Activated CD4-positive, alpha-beta memory T cell treated with anti-CD3 and anti-CD28 coated beads for 36 hours (primary cell): ENCODE measurements around the gene NSUN2. TPM values are rescaled to one million over a fixed set of nuclear protein-coding genes. Genes with fewer than 3 reads are reported as not detected.
"Not testable (repeated sequence)": the region's sequence is repeated elsewhere in the genome, so short reads cannot be mapped to it uniquely, and the experiment has no call there.

Experiments used
- CTCF ChIA-PET: fragments of 350-600 bp; sonication (Branson Sonifier 250); formaldehyde crosslinking; loops from one replicate; lab custom pipeline; 2021; ENCODE audit warnings: antibody characterized with exemption, inconsistent platforms; lab: Charles Lee
- POLR2A ChIA-PET: fragments of 350-600 bp; sonication (Branson Sonifier 250); formaldehyde crosslinking; loops from one replicate; lab custom pipeline; 2021; ENCODE audit warnings: antibody characterized with exemption; lab: Charles Lee
- DNase-seq: peaks from one replicate; pipeline ENCODE4 v3.0.0-alpha.2; 2020
- H3K27ac Mint-ChIP-seq: one replicate; pipeline ENCODE4 v1.8.0; 2021; ENCODE audit warnings: mixed read lengths
- H3K27me3 Mint-ChIP-seq: one replicate; pipeline ENCODE4 v1.8.0; 2021; ENCODE audit warnings: mixed read lengths
- H3K36me3 Mint-ChIP-seq: one replicate; pipeline ENCODE4 v1.8.0; 2021; ENCODE audit warnings: mixed read lengths
- H3K4me1 Mint-ChIP-seq: one replicate; pipeline ENCODE4 v1.8.0; 2021; ENCODE audit warnings: low read depth, mixed read lengths
- H3K4me3 Mint-ChIP-seq: one replicate; pipeline ENCODE4 v1.8.0; 2021; ENCODE audit warnings: mild to moderate bottlenecking, mixed read lengths
- H3K9me3 Mint-ChIP-seq: one replicate; pipeline ENCODE4 v1.8.0; 2021; ENCODE audit warnings: mixed read lengths
- intact Hi-C: fragments of 100-400 bp; cut with micrococcal nuclease; formaldehyde crosslinking; loops from one replicate; pipeline ENCODE4 v1.15.1; 2023
- total RNA-seq, 2 experiments: library from RNA; stranded (reverse); gene quantifications; one replicate each; pipeline ENCODE4 v1.2.3, GENCODE V29; 2021

NSUN2 gene
- total RNA-seq, 2 experiments from 2014 or later, result 78.5 to 86.7 TPM

DNA sequence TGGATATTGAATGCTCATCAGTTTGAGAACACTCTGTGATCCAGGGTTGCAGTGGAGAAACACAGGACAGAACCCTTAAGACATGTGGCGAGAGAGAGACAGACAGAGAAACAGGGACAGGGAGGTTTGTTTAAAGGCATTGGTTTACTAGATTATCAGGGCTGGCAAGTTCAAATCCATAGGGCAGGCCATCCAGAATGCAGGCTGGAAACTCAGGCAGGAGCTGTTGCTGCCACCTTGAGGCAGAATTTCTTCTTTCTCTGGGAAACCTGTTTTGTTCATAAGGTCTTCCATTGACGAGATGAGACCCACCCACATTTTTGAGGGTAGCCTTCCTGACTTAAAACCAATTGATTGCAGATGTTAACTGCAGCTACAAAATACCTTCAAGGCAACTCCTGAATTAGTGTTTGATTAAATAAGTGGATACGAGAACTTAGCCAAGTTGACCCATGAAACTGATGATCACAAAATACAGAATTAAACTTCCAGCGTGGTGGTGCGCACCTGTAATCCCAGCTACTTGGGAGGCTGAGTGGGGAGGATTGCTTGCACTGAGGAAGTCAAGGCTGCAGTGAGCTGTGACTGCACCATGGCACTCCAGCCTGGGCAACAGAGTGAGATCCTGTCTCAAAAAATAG, 55.9 kb downstream of the NSUN2 start:
- Mint-ChIP-seq H3K9me3 (no peaks in the 10 kb centered on the region), H3K36me3 (no peaks in the 10 kb centered on the region), H3K4me3 (no peak overlapping the region), H3K27ac (no peak overlapping the region), H3K27me3 (peaks cover 29% of the 10 kb centered on the region), H3K4me1 (no peaks in the 10 kb centered on the region)
- intact Hi-C loops, result loop anchor here (2.0 to 5.0 kb wide), 2 partner anchors 284 to 1085 kb away; no protein-coding TSS in a partner anchor
- peak; percentile 26 for DNase-seq
- ChIA-PET CTCF (interaction anchor here (0.7 to 1.1 kb wide), 3 partner anchors 142 to 1088 kb away, joined by 3 read pairs; no protein-coding TSS in a partner anchor), POLR2A (no interaction called here)

DNA sequence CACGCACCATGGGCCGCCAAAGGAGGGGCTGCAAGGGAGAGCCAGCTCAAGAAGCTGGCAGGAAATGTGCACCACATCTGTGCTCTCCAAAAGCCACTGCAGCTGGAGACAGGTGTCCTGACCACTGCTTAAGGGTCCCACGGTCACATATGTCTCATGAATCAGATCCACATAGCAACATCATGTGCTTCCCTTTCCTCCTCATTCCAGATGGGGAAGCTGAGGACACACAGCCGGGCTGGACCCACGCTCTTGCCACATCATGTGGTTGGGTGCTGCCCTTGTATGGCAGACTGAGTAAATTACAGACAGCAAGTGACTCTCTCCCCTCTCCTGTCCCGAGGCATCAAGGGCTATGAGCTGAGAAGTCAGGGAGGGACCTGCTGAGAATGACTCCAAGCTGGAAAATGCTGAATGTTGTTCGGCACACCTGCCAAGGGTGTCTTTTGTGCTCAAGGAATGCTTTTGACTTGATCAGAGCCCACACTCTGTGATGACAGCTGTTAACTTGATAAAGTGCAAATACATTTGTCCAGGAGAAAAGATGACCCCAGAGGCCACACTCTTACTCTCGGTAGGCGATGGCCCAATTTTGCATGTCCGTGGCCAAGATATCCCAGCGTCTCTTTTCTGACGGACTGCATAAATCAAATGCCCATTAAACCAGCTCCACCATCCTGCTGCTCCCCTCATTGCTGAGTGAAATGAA, 58.2 kb downstream of the NSUN2 start:
- H3K27me3 Mint-ChIP-seq, result peaks cover 20% of the 10 kb centered on the region
- no peaks in the 10 kb centered on the region for H3K9me3 Mint-ChIP-seq
- CTCF ChIA-PET, result no interaction called here
- H3K27ac Mint-ChIP-seq, result no peak overlapping the region
- no peak overlapping the region for H3K4me3 Mint-ChIP-seq
- DNase-seq, result no peak
- no peaks in the 10 kb centered on the region for H3K4me1 Mint-ChIP-seq
- no peaks in the 10 kb centered on the region for H3K36me3 Mint-ChIP-seq
- intact Hi-C loops, result loop anchor here (5.0 kb wide), 1 partner anchor 1082 kb away; no protein-coding TSS in a partner anchor
- POLR2A ChIA-PET, result no interaction called here

DNA sequence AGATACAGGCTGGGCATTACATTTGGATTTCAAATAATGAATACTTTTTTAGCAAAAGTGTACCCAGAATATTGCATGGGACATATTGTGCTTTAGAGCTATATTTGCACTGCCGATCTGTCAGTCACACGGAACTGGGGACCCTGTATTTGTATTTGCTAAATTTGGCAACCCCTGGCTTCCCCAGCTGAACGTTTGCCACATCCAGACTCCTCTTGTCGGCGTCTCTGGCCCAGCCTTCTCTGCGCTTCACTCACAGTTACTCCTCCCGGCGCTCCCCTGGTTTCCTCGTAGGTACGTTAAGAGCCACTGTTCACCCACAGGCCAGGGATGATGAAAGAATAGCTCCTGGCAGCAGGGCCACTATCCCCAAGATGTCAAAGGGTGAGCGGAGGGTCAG, 58.7 kb downstream of the NSUN2 start:
- ChIA-PET POLR2A (no interaction called here), CTCF (no interaction called here)
- Mint-ChIP-seq H3K9me3 (no peaks in the 10 kb centered on the region), H3K36me3 (no peaks in the 10 kb centered on the region), H3K4me3 (no peak overlapping the region), H3K27me3 (peaks cover 21% of the 10 kb centered on the region), H3K27ac (no peak overlapping the region), H3K4me1 (no peaks in the 10 kb centered on the region)
- intact Hi-C loops, result no loop called here
- DNase-seq, result no peak

GRCh38 chr5:6573651-6574101, 59.2 kb downstream of the NSUN2 start:
- ChIA-PET CTCF (no interaction called here), POLR2A (no interaction called here)
- no peak for DNase-seq
- H3K4me1 Mint-ChIP-seq, result no peaks in the 10 kb centered on the region
- no peak overlapping the region for H3K4me3 Mint-ChIP-seq
- H3K9me3 Mint-ChIP-seq, result no peaks in the 10 kb centered on the region
- peaks cover 18% of the 10 kb centered on the region for H3K27me3 Mint-ChIP-seq
- H3K27ac Mint-ChIP-seq, result no peak overlapping the region
- H3K36me3 Mint-ChIP-seq, result no peaks in the 10 kb centered on the region
- intact Hi-C loops, result no loop called here

DNA sequence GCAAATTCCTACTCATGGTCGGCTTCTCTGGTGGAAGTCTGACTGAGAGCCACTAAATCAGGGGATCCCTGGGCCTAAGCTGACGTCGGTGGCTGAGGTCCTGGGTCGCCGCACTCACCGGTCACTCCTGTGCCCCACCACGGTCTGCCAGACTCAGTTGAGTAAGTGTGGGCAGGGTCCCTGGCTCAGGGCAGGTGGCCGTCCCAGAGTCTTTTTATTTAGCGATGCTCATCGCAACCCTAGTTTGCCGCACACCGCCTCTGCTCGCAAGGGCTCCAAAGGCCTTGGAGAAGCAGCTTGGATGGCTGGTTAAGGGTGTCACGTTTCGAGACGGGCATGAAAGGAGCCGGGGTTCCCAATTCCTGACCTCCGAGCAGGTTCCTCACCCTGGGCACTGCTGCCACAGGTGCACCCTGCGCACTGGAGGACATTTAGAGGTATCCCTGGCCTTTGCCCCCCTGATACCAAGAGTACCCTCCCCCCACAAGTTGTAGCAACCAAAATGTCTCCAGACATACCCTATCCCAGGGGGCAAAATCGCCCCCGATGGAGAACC, 59.9 kb downstream of the NSUN2 start:
- no peaks in the 10 kb centered on the region for H3K36me3 Mint-ChIP-seq
- no peak for DNase-seq
- no peaks in the 10 kb centered on the region for H3K4me1 Mint-ChIP-seq
- H3K9me3 Mint-ChIP-seq, result no peaks in the 10 kb centered on the region
- peaks cover 15% of the 10 kb centered on the region for H3K27me3 Mint-ChIP-seq
- intact Hi-C loops, result no loop called here
- POLR2A ChIA-PET, result no interaction called here
- H3K27ac Mint-ChIP-seq, result no peak overlapping the region
- H3K4me3 Mint-ChIP-seq, result no peak overlapping the region
- CTCF ChIA-PET, result no interaction called here

DNA sequence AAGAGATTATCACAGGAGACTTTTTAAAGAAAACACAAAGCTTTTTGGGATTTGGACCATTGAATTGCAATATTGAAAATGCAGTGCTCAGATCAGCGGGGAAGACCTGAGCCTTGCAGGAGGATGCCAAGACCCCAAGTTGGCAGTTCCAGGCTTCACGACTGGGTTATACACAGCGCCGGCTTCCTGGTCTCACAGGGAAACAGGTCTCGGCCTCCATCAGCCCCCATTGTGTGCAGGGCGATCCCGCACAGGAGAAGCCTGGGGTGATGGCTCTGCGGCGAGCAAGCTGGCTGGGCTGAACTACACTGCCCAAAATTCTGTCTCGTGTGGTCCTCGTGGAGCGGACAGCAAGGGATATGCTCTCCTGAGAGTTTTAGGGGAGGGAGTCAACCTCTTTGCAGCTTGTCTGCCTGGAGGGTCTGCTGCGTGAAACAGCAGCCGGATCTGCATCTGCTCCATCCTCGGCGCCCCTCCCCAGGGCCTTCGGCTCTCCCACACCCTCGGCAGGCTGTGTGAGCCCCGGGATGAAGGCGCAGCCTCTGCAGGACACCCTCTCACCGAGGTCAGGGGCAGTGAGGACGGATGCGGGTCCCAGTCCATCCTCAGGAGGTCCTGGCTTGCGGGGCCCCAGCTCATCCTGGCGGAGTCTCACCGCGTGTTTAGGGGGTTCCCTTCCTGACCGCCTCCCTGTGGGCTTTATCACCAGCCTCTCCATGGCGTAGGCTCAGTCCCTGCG, 60.6 kb downstream of the NSUN2 start:
- Mint-ChIP-seq H3K27me3 (peaks cover 15% of the 10 kb centered on the region), H3K4me1 (no peaks in the 10 kb centered on the region), H3K9me3 (no peaks in the 10 kb centered on the region), H3K4me3 (no peak overlapping the region), H3K36me3 (no peaks in the 10 kb centered on the region), H3K27ac (no peak overlapping the region)
- intact Hi-C loops, result no loop called here
- ChIA-PET CTCF (no interaction called here), POLR2A (no interaction called here)
- no peak for DNase-seq

DNA sequence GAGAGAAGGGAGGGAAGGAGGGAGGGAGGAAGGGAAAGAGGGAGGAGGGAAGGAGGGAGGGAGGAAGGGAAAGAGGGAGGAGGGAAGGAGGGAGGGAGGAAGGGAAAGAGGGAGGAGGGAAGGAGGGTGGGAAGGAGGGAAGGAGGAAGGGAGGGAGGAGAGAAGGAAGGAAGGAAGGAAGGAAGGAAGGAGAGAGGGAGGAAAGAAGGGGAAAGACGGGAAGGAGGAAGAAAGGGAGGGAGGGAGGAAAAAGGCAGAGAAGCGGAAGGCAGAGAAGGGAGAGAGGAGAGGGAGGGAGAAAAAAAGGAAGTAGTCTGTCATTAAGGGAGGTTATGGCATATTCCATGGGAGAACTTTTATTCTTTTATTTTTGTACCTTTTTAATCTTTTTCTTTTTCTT, 61.2 kb downstream of the NSUN2 start:
- CTCF ChIA-PET, H3K36me3 Mint-ChIP-seq, H3K27ac Mint-ChIP-seq, H3K9me3 Mint-ChIP-seq, DNase-seq, H3K4me1 Mint-ChIP-seq, H3K4me3 Mint-ChIP-seq, POLR2A ChIA-PET, intact Hi-C loops: not testable (repeated sequence)
- H3K27me3 Mint-ChIP-seq, result peaks cover 21% of the 10 kb centered on the region

- CTCF ChIA-PET, result no interaction called here
- Mint-ChIP-seq H3K27ac (no peak overlapping the region), H3K9me3 (no peaks in the 10 kb centered on the region), H3K27me3 (peaks cover 24% of the 10 kb centered on the region), H3K36me3 (no peaks in the 10 kb centered on the region), H3K4me1 (no peaks in the 10 kb centered on the region), H3K4me3 (no peak overlapping the region)
- DNase-seq, result no peak
- intact Hi-C loops, result no loop called here
- POLR2A ChIA-PET, result no interaction called here
Measured at GRCh38 chr5:6570530-6570929, 62.3 kb downstream of the NSUN2 start.

DNA sequence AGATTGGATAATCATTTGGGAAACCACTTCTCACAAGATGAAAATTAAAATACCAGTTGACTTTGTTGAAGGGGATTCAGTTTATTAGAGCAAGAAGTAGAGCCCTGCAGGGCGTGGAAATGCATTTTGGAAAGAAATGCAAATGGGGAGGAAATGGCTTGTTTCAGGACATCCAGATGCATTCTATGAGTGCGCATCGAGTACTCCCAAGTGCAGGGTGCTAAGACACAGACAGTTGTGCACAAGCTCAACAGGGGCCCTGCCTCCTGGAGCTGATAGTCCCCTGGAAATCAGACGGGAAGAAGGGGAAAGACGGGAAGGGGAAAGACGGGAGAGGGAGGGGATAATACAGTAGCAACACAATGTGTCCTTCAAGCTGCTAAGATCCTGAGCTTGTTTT, 64.0 kb downstream of the NSUN2 start:
- H3K27ac Mint-ChIP-seq, result no peak overlapping the region
- no peaks in the 10 kb centered on the region for H3K36me3 Mint-ChIP-seq
- POLR2A ChIA-PET, result no interaction called here
- DNase-seq, result no peak
- intact Hi-C loops, result no loop called here
- no peak overlapping the region for H3K4me3 Mint-ChIP-seq
- CTCF ChIA-PET, result no interaction called here
- no peaks in the 10 kb centered on the region for H3K4me1 Mint-ChIP-seq
- H3K27me3 Mint-ChIP-seq, result peaks cover 22% of the 10 kb centered on the region
- H3K9me3 Mint-ChIP-seq, result no peaks in the 10 kb centered on the region

DNA sequence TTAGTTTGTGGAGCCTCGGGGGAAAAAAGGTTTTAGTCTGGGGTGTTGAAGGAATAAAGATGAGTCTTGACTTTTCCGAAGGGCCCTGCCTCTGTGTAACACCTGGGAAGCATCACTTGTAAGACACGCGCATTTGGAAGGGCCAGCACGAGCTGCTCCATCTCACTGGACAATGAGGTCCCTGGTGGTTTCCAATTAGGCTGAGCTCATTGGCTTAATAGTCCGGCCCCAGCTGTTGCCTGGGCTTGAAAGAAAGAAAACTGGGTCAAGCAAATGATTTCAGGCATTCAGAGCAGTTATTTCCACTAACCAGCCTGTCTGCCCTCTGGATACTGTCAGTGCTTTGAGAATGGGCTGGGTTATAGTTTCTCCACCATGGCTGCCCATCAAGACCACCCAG, 64.5 kb downstream of the NSUN2 start:
- H3K27me3 Mint-ChIP-seq, result peaks cover 25% of the 10 kb centered on the region
- H3K27ac Mint-ChIP-seq, result no peak overlapping the region
- H3K4me1 Mint-ChIP-seq, result no peaks in the 10 kb centered on the region
- DNase-seq, result no peak
- intact Hi-C loops, result no loop called here
- POLR2A ChIA-PET, result no interaction called here
- no peaks in the 10 kb centered on the region for H3K36me3 Mint-ChIP-seq
- no peak overlapping the region for H3K4me3 Mint-ChIP-seq
- CTCF ChIA-PET, result no interaction called here
- H3K9me3 Mint-ChIP-seq, result no peaks in the 10 kb centered on the region

- Mint-ChIP-seq H3K27me3 (peaks cover 25% of the 10 kb centered on the region), H3K9me3 (no peaks in the 10 kb centered on the region), H3K36me3 (no peaks in the 10 kb centered on the region), H3K4me1 (no peaks in the 10 kb centered on the region), H3K27ac (no peak overlapping the region), H3K4me3 (no peak overlapping the region)
- ChIA-PET POLR2A (no interaction called here), CTCF (no interaction called here)
- no peak for DNase-seq
- intact Hi-C loops, result no loop called here
Measured at GRCh38 chr5:6567835-6568234, 65.0 kb downstream of the NSUN2 start.

GRCh38 chr5:6567068-6567467, 65.8 kb downstream of the NSUN2 start:
- no peaks in the 10 kb centered on the region for H3K9me3 Mint-ChIP-seq
- peaks cover 25% of the 10 kb centered on the region for H3K27me3 Mint-ChIP-seq
- POLR2A ChIA-PET, result no interaction called here
- no peaks in the 10 kb centered on the region for H3K4me1 Mint-ChIP-seq
- CTCF ChIA-PET, result no interaction called here
- intact Hi-C loops, result no loop called here
- H3K36me3 Mint-ChIP-seq, result no peaks in the 10 kb centered on the region
- H3K4me3 Mint-ChIP-seq, result no peak overlapping the region
- no peak for DNase-seq
- no peak overlapping the region for H3K27ac Mint-ChIP-seq
